CD8-positive, alpha-beta memory T cell (primary cell): Measurements from ENCODE around the gene WDTC1. TPM values are rescaled to one million over a fixed set of nuclear protein-coding genes. Genes with fewer than 3 reads are reported as not detected.
A peak's percentile ranks its signal among the peaks of the same experiment; 100 is the strongest.

Source experiments
- CTCF ChIA-PET: fragments of 350-600 bp; sonication (Branson Sonifier 250); formaldehyde crosslinking; loops from one replicate; lab custom pipeline; 2021; ENCODE audit warnings: antibody characterized with exemption; lab: Charles Lee
- POLR2A ChIA-PET: fragments of 350-600 bp; sonication (Branson Sonifier 250); formaldehyde crosslinking; loops from one replicate; lab custom pipeline; 2021; ENCODE audit warnings: antibody characterized with exemption; lab: Charles Lee
- DNase-seq, 5 donors: peaks; one replicate each; pipeline versions ENCODE4 v3.0.0 to v3.0.0-alpha.2; 2020 to 2022; ENCODE audit warnings: mixed read lengths in 1 of 5
- H3K27ac ChIP-seq: one replicate; pipeline ENCODE4 v1.7.0; 2013; ENCODE audit warnings: low read depth, mild to moderate bottlenecking, low read length, moderate library complexity
- H3K27me3 ChIP-seq: 2 replicates; pipeline ENCODE4 v1.7.0; 2013; ENCODE audit warnings: low read length, mild to moderate bottlenecking; ENCODE audit not compliant: insufficient read depth, poor library complexity, severe bottlenecking
- H3K36me3 ChIP-seq: 2 replicates; pipeline ENCODE4 v1.7.0; 2013; ENCODE audit warnings: mild to moderate bottlenecking, low read length, moderate library complexity; ENCODE audit not compliant: insufficient read depth
- H3K4me1 ChIP-seq: 2 replicates; pipeline ENCODE4 v1.7.0; 2013; ENCODE audit warnings: mild to moderate bottlenecking, low read length, moderate library complexity; ENCODE audit not compliant: insufficient read depth
- H3K4me3 ChIP-seq: 2 replicates; pipeline ENCODE4 v1.7.0; 2013; ENCODE audit warnings: mild to moderate bottlenecking, low read length
- H3K9me3 ChIP-seq: 2 replicates; pipeline ENCODE4 v1.7.0; 2013; ENCODE audit warnings: mild to moderate bottlenecking, low read length
- H3K27ac Mint-ChIP-seq, 8 donors: one replicate each; pipeline ENCODE4 v1.8.0; 2020 to 2021; ENCODE audit warnings: mixed read lengths in 8 of 8, mild to moderate bottlenecking in 6 of 8, inconsistent platforms in 3 of 8, moderate library complexity in 3 of 8
- H3K27me3 Mint-ChIP-seq, 2 donors: one replicate each; pipeline ENCODE4 v1.8.0; 2020 to 2021; ENCODE audit warnings: mixed read lengths in 2 of 2, mild to moderate bottlenecking in 1 of 2, moderate library complexity in 1 of 2
- H3K36me3 Mint-ChIP-seq, 3 donors: one replicate each; pipeline ENCODE4 v1.8.0; 2020 to 2021; ENCODE audit warnings: mixed read lengths in 3 of 3, inconsistent platforms in 1 of 3, mild to moderate bottlenecking in 1 of 3
- H3K4me1 Mint-ChIP-seq, 3 donors: one replicate each; pipeline ENCODE4 v1.8.0; 2020 to 2021; ENCODE audit warnings: mixed read lengths in 3 of 3, inconsistent platforms in 1 of 3, mild to moderate bottlenecking in 1 of 3
- H3K4me3 Mint-ChIP-seq, 7 donors: one replicate each; pipeline ENCODE4 v1.8.0; 2020 to 2021; ENCODE audit warnings: mixed read lengths in 7 of 7, mild to moderate bottlenecking in 6 of 7, moderate library complexity in 4 of 7, inconsistent platforms in 2 of 7
- H3K9me3 Mint-ChIP-seq, 5 donors: one replicate each; pipeline ENCODE4 v1.8.0; 2020 to 2022; ENCODE audit warnings: mixed read lengths in 5 of 5, mild to moderate bottlenecking in 3 of 5, moderate library complexity in 2 of 5, inconsistent platforms in 1 of 5
- polyA plus RNA-seq: library from polyadenylated mRNA; unstranded; fragments of 300-500 nt; fragmentation: Illumina TruSeq; gene quantifications from one replicate; pipeline ENCODE4 v1.2.3, GENCODE V29; 2021
- total RNA-seq, 2 experiments: library from RNA; stranded (reverse); gene quantifications; one replicate each; pipeline ENCODE4 v1.2.3, GENCODE V29; 2021

The WDTC1 gene
- total and polyA plus RNA-seq, 3 experiments from 2014 or later: 8.6 to 22.3 (median 22.2) TPM

- H3K36me3 ChIP-seq: peaks cover 22% of the 10 kb centered on the region
Measured at GRCh38 chr1:27301582-27302199, 67.3 kb downstream of the WDTC1 start.

GRCh38 chr1:27302612-27303011, 68.2 kb downstream of the WDTC1 start:
- POLR2A ChIA-PET: no interaction called here
- Histone ChIP-seq H3K4me3 (no peak overlapping the region), H3K27ac (no peak overlapping the region), H3K4me1 (no peaks in the 10 kb centered on the region), H3K36me3 (peaks cover 14% of the 10 kb centered on the region), H3K9me3 (no peaks in the 10 kb centered on the region), H3K27me3 (no peaks in the 10 kb centered on the region)
- Mint-ChIP-seq H3K4me3 (no peak overlapping the region), H3K4me1 (peaks cover 0 to 3% (median 0%) of the 10 kb centered on the region in 3 donors), H3K27ac (no peak overlapping the region), H3K9me3 (no peaks in the 10 kb centered on the region), H3K27me3 (no peaks in the 10 kb centered on the region), H3K36me3 (peaks cover 0 to 82% (median 11%) of the 10 kb centered on the region in 3 donors)
- no peak for DNase-seq
- CTCF ChIA-PET: interaction anchor here (1.2 to 13.6 kb wide), 6 partner anchors 30 to 304 kb away, joined by 3 to 283 read pairs (median 24); partner anchors contain the start of genes CD164L2 and GPR3

More at GRCh38 chr1:27301582-27302199, 67.3 kb downstream of the WDTC1 start:
- Histone ChIP-seq H3K27ac (no peak overlapping the region), H3K4me3 (no peak overlapping the region), H3K9me3 (no peaks in the 10 kb centered on the region), H3K4me1 (no peaks in the 10 kb centered on the region), H3K27me3 (no peaks in the 10 kb centered on the region)
- no peaks in the 10 kb centered on the region for H3K27me3 Mint-ChIP-seq
- ChIA-PET CTCF (interaction anchor here (0.9 to 13.6 kb wide), 20 partner anchors 9 to 305 kb away, joined by 3 to 283 read pairs (median 4); partner anchors contain the start of genes CD164L2, GPR3 and MAP3K6), POLR2A (interaction anchor here (0.6 to 2.1 kb wide), 2 partner anchors 81 to 94 kb away, joined by 3 to 10 read pairs; partner anchors contain the start of gene CD164L2)
- peaks cover 0 to 87% (median 12%) of the 10 kb centered on the region in 3 donors for H3K36me3 Mint-ChIP-seq
- H3K4me3 Mint-ChIP-seq: no peak overlapping the region
- peak overlapping the region in 1 of 8 donors; percentile 43 for H3K27ac Mint-ChIP-seq
- peaks cover 0 to 3% (median 0%) of the 10 kb centered on the region in 3 donors for H3K4me1 Mint-ChIP-seq
- DNase-seq: no peak
- H3K9me3 Mint-ChIP-seq: no peaks in the 10 kb centered on the region

- peaks cover 5% of the 10 kb centered on the region for H3K36me3 ChIP-seq
- Mint-ChIP-seq H3K27ac (no peak overlapping the region), H3K4me1 (peaks cover 0 to 3% (median 0%) of the 10 kb centered on the region in 3 donors), H3K27me3 (no peaks in the 10 kb centered on the region), H3K9me3 (no peaks in the 10 kb centered on the region), H3K36me3 (peaks cover 0 to 76% (median 11%) of the 10 kb centered on the region in 3 donors), H3K4me3 (no peak overlapping the region)
- H3K4me3 ChIP-seq: no peak overlapping the region
- no peaks in the 10 kb centered on the region for H3K27me3 ChIP-seq
- H3K9me3 ChIP-seq: no peaks in the 10 kb centered on the region
- POLR2A ChIA-PET: no interaction called here
- H3K27ac ChIP-seq: no peak overlapping the region
- DNase-seq: no peak
- CTCF ChIA-PET: interaction anchor here (0.5 to 13.6 kb wide), 5 partner anchors 84 to 303 kb away, joined by 3 to 283 read pairs (median 3); partner anchors contain the start of genes CD164L2 and GPR3
- H3K4me1 ChIP-seq: no peaks in the 10 kb centered on the region
Measured at GRCh38 chr1:27303509-27303908, 69.1 kb downstream of the WDTC1 start.

- Histone ChIP-seq H3K36me3 (no peaks in the 10 kb centered on the region), H3K27me3 (no peaks in the 10 kb centered on the region), H3K4me3 (no peak overlapping the region), H3K27ac (no peak overlapping the region), H3K4me1 (no peaks in the 10 kb centered on the region), H3K9me3 (no peaks in the 10 kb centered on the region)
- H3K4me1 Mint-ChIP-seq: no peaks in the 10 kb centered on the region
- POLR2A ChIA-PET: no interaction called here
- peak overlapping the region in 2 of 8 donors; percentile 1 to 82 for H3K27ac Mint-ChIP-seq
- H3K9me3 Mint-ChIP-seq: no peaks in the 10 kb centered on the region
- no peak for DNase-seq
- H3K4me3 Mint-ChIP-seq: no peak overlapping the region
- no peaks in the 10 kb centered on the region for H3K27me3 Mint-ChIP-seq
- CTCF ChIA-PET: interaction anchor here (1.2 to 13.6 kb wide), 4 partner anchors 9 to 93 kb away, joined by 3 to 283 read pairs (median 12); partner anchors contain the start of gene CD164L2
- H3K36me3 Mint-ChIP-seq: peaks cover 0 to 56% (median 11%) of the 10 kb centered on the region in 3 donors
Measured at GRCh38 chr1:27306071-27306470, 71.6 kb downstream of the WDTC1 start.

- no peak overlapping the region for H3K4me3 ChIP-seq
- Mint-ChIP-seq H3K4me3 (no peak overlapping the region), H3K4me1 (no peaks in the 10 kb centered on the region), H3K9me3 (no peaks in the 10 kb centered on the region), H3K36me3 (peaks cover 0 to 46% (median 9%) of the 10 kb centered on the region in 3 donors), H3K27me3 (no peaks in the 10 kb centered on the region), H3K27ac (peak overlapping the region in 2 of 8 donors; percentile 36 to 88)
- no peaks in the 10 kb centered on the region for H3K36me3 ChIP-seq
- no peak overlapping the region for H3K27ac ChIP-seq
- no peaks in the 10 kb centered on the region for H3K4me1 ChIP-seq
- H3K9me3 ChIP-seq: no peaks in the 10 kb centered on the region
- H3K27me3 ChIP-seq: no peaks in the 10 kb centered on the region
- ChIA-PET POLR2A (interaction anchor here (0.7 kb wide), 1 partner anchor 12 kb away, joined by 11 read pairs; no protein-coding TSS in a partner anchor), CTCF (interaction anchor here (1.2 to 13.6 kb wide), 5 partner anchors 10 to 92 kb away, joined by 3 to 283 read pairs (median 8); partner anchors contain the start of gene CD164L2)
- DNase-seq: no peak
Measured at GRCh38 chr1:27306892-27307761, 72.7 kb downstream of the WDTC1 start.

- H3K4me1 ChIP-seq: no peaks in the 10 kb centered on the region
- Mint-ChIP-seq H3K9me3 (no peaks in the 10 kb centered on the region), H3K36me3 (peaks cover 0 to 38% (median 8%) of the 10 kb centered on the region in 3 donors), H3K4me1 (no peaks in the 10 kb centered on the region), H3K4me3 (no peak overlapping the region), H3K27me3 (no peaks in the 10 kb centered on the region), H3K27ac (peak overlapping the region in 1 of 8 donors; percentile 36)
- no peak overlapping the region for H3K27ac ChIP-seq
- H3K27me3 ChIP-seq: no peaks in the 10 kb centered on the region
- H3K4me3 ChIP-seq: no peak overlapping the region
- POLR2A ChIA-PET: no interaction called here
- no peaks in the 10 kb centered on the region for H3K9me3 ChIP-seq
- CTCF ChIA-PET: interaction anchor here (0.9 to 4.0 kb wide), 5 partner anchors 11 to 88 kb away, joined by 3 to 21 read pairs (median 4); partner anchors contain the start of gene CD164L2
- no peaks in the 10 kb centered on the region for H3K36me3 ChIP-seq
- no peak for DNase-seq
Measured at GRCh38 chr1:27307874-27308598, 73.6 kb downstream of the WDTC1 start.

- peak overlapping the region in 2 of 8 donors; percentile 33 to 49 for H3K27ac Mint-ChIP-seq
- CTCF ChIA-PET: interaction anchor here (1.0 to 1.8 kb wide), 2 partner anchors 14 to 18 kb away, joined by 3 to 7 read pairs; no protein-coding TSS in a partner anchor
- Histone ChIP-seq H3K4me3 (no peak overlapping the region), H3K9me3 (no peaks in the 10 kb centered on the region), H3K27ac (no peak overlapping the region), H3K4me1 (no peaks in the 10 kb centered on the region), H3K36me3 (no peaks in the 10 kb centered on the region), H3K27me3 (no peaks in the 10 kb centered on the region)
- H3K36me3 Mint-ChIP-seq: peaks cover 0 to 3% (median 0%) of the 10 kb centered on the region in 3 donors
- H3K4me3 Mint-ChIP-seq: no peak overlapping the region
- POLR2A ChIA-PET: no interaction called here
- no peaks in the 10 kb centered on the region for H3K4me1 Mint-ChIP-seq
- H3K27me3 Mint-ChIP-seq: no peaks in the 10 kb centered on the region
- no peaks in the 10 kb centered on the region for H3K9me3 Mint-ChIP-seq
- DNase-seq: no peak
Measured at GRCh38 chr1:27314169-27314568, 79.7 kb downstream of the WDTC1 start.
